ENCODE measurements around the gene NUDT16. TPM values are rescaled to one million over a fixed set of nuclear protein-coding genes. Genes with fewer than 3 reads are reported as not detected.
A peak's percentile ranks its signal among the peaks of the same experiment; 100 is the strongest.

NUDT16 gene
- total RNA-seq, 3 donors from 2014 or later: 31.7 to 45.9 (median 39.9) TPM

DNA sequence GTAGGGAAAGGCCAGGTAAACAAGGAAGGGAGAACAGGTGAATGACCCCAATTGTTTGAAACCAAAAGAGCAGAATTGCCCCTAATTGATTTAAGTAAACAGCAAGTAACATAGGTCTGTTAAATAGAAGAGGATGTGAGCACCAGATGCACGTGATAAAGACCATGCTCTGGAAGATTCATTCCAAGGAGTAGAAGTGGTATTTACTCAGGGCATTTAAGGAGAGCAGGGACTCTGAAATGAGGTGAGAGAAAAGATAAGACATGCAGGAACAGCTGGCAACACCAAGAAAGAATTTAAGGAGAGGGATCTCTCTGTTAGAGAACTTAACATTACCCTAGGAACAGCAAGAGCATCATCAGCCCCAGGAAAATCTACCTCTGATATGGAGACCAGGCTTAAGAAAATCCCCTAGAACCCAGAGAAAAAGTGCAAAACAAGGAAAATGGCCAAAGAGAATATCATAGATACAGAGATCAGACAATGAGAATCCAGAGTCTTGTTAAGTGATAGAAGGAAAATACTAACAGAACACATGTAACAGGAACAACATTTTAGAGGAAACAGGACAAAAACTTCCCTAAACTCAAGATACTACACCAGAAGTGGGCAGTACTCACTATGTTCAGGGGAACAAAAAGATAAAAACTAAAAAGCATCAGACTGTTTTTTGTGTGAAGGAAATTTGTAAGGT, 6.4 kb downstream of the NUDT16 start:
- peaks cover 28% of the 10 kb centered on the region for H3K4me1 ChIP-seq (ENCODE audit: low read depth)
- intact Hi-C loops (cut with DNase I, micrococcal nuclease): loop anchor here in 1 of 2 donors (10.0 kb wide), 1 partner anchor 117 kb away; the partner anchor contains the start of gene MRPL3
- no peak overlapping the region for H3K4me3 ChIP-seq
- TF ChIP-seq, protein P1, sequence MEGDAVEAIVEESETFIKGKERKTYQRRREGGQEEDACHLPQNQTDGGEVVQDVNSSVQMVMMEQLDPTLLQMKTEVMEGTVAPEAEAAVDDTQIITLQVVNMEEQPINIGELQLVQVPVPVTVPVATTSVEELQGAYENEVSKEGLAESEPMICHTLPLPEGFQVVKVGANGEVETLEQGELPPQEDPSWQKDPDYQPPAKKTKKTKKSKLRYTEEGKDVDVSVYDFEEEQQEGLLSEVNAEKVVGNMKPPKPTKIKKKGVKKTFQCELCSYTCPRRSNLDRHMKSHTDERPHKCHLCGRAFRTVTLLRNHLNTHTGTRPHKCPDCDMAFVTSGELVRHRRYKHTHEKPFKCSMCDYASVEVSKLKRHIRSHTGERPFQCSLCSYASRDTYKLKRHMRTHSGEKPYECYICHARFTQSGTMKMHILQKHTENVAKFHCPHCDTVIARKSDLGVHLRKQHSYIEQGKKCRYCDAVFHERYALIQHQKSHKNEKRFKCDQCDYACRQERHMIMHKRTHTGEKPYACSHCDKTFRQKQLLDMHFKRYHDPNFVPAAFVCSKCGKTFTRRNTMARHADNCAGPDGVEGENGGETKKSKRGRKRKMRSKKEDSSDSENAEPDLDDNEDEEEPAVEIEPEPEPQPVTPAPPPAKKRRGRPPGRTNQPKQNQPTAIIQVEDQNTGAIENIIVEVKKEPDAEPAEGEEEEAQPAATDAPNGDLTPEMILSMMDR (IDR thresholded peaks at IDR 0.05): no peak
- ATAC-seq (peak; percentile 9), DNase-seq (no peak)
- no peaks in the 10 kb centered on the region for H3K36me3 ChIP-seq (ENCODE audit: low read depth)
- no peaks in the 10 kb centered on the region for H3K9me3 ChIP-seq

DNA sequence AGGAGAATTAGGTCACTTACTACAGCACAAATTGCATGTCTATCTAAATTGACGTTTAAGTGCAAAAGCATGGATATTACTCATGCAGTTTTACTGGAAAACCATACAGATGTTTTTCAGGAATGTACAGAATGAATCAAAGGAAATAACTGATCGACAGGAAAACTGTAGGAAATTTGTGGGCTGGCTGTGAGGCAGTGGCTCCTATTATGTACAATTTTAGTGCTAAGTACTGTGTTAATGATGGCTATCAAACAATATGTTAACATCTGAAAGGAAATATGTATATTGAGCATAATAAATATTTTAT, 6.9 kb downstream of the NUDT16 start:
- H3K4me1 ChIP-seq (ENCODE audit: low read depth): peaks cover 26% of the 10 kb centered on the region
- intact Hi-C loops (cut with DNase I, micrococcal nuclease): loop anchor here in 1 of 2 donors (10.0 kb wide), 1 partner anchor 116 kb away; the partner anchor contains the start of gene MRPL3

GRCh38 chr3:131390331-131390730, 8.8 kb downstream of the NUDT16 start:
- H3K4me3 ChIP-seq: no peak overlapping the region
- DNase-seq (no peak), ATAC-seq (no peak)
- peaks cover 23% of the 10 kb centered on the region for H3K4me1 ChIP-seq (ENCODE audit: low read depth)
- no peaks in the 10 kb centered on the region for H3K36me3 ChIP-seq (ENCODE audit: low read depth)
- intact Hi-C loops (cut with DNase I, micrococcal nuclease): no loop called here
- TF ChIP-seq, protein P1 (IDR thresholded peaks at IDR 0.05): no peak
- H3K9me3 ChIP-seq: no peaks in the 10 kb centered on the region

More for the DNA sequence above, 6.9 kb downstream of the NUDT16 start:
- Histone ChIP-seq H3K4me3 (no peak overlapping the region), H3K9me3 (no peaks in the 10 kb centered on the region), H3K36me3 (ENCODE audit: low read depth) (no peaks in the 10 kb centered on the region)
- DNase-seq (no peak), ATAC-seq (no peak)
- TF ChIP-seq, protein P1 (IDR thresholded peaks at IDR 0.05): no peak

- Histone ChIP-seq H3K4me3 (no peak overlapping the region), H3K9me3 (no peaks in the 10 kb centered on the region), H3K4me1 (ENCODE audit: low read depth) (no peaks in the 10 kb centered on the region), H3K36me3 (ENCODE audit: low read depth) (no peaks in the 10 kb centered on the region)
- TF ChIP-seq, protein P1 (IDR thresholded peaks at IDR 0.05): no peak
- intact Hi-C loops (cut with DNase I, micrococcal nuclease): no loop called here
- ATAC-seq (no peak), DNase-seq (no peak)
Measured at GRCh38 chr3:131393051-131393450, 11.5 kb downstream of the NUDT16 start.

GRCh38 chr3:131393868-131394267, 12.3 kb downstream of the NUDT16 start:
- ATAC-seq (no peak), DNase-seq (no peak)
- intact Hi-C loops (cut with DNase I, micrococcal nuclease): no loop called here
- no peak overlapping the region for H3K4me3 ChIP-seq
- H3K4me1 ChIP-seq (ENCODE audit: low read depth): no peaks in the 10 kb centered on the region
- no peaks in the 10 kb centered on the region for H3K36me3 ChIP-seq (ENCODE audit: low read depth)
- no peaks in the 10 kb centered on the region for H3K9me3 ChIP-seq
- TF ChIP-seq, protein P1 (IDR thresholded peaks at IDR 0.05): no peak

Measured in mucosa of descending colon (tissue), 3 donors.